Ureter (tissue), 1 donor: ENCODE data around the gene MRPL41. TPM values are rescaled to one million over a fixed set of nuclear protein-coding genes. Genes with fewer than 3 reads are reported as not detected.
"Not testable (repeated sequence)": the region's sequence is repeated elsewhere in the genome, so short reads cannot be mapped to it uniquely, and the experiment has no call there.

ENCODE experiments used
- DNase-seq: peaks from one replicate; pipeline ENCODE4 v3.0.0-alpha.2; 2020; ENCODE audit warnings: low spot score
- total RNA-seq: library from RNA; stranded (reverse); gene quantifications from one replicate; pipeline ENCODE4 v1.2.4, GENCODE V29; 2023
- donor health status: DM: yes; HTN: yes; CAD: no.

The MRPL41 gene
- total RNA-seq, 1 donor from 2014 or later = 38.2 TPM

- no peak for DNase-seq
Measured at GRCh38 chr9:137552022-137552768, 516 bp downstream of the MRPL41 start.

DNA sequence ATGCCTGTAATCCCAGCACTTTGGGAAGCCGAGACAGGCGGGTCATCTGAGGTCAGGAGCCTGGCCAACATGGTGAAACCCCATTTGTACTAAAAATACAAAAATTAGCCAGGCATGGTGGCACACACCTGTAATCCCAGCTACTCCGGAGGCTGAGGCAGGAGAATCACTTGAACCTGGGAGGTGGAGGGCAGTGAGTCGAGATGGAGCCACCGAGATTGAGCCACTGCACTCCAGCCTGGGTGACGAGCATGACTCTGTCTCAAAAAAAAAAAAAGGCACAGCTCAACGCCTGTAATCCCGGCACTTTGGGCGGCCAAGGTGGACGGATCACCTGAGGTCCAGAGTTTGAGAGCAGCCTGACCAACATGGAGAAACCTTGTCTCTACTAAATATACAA, 2.0 kb downstream of the MRPL41 start:
- not testable (repeated sequence) for DNase-seq

DNA sequence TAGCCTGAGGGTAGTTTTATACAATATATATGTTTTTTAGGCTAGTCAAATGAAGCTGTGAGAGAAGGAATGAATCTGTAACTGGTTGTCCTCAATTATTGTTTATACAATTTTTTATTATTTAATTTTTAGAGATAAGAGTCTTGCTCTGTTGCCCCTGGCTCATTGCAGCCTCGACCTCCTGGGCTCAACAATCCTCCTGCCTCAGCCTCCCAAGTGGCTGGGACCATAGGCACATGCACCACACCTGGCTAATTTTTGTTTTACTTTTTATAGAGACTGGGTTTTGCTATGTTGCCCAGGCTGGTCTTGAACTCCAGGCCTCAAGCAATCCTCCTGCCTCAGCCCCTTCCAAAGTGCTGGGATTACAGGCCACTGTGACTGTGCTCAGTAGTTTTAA, 2.7 kb downstream of the MRPL41 start:
- DNase-seq = no peak

- DNase-seq = no peak
Measured at GRCh38 chr9:137555179-137555578, 3.5 kb downstream of the MRPL41 start.

GRCh38 chr9:137556069-137556838, 4.6 kb downstream of the MRPL41 start:
- no peak for DNase-seq

- DNase-seq = no peak
Measured at GRCh38 chr9:137558127-137558526, 6.4 kb downstream of the MRPL41 start.

- no peak for DNase-seq
Measured at GRCh38 chr9:137564134-137564533, 12.5 kb downstream of the MRPL41 start.

- DNase-seq = no peak
Measured at GRCh38 chr9:137564817-137565411, 13.2 kb downstream of the MRPL41 start.

GRCh38 chr9:137568445-137568844, 16.8 kb downstream of the MRPL41 start:
- DNase-seq = not testable (repeated sequence)

DNA sequence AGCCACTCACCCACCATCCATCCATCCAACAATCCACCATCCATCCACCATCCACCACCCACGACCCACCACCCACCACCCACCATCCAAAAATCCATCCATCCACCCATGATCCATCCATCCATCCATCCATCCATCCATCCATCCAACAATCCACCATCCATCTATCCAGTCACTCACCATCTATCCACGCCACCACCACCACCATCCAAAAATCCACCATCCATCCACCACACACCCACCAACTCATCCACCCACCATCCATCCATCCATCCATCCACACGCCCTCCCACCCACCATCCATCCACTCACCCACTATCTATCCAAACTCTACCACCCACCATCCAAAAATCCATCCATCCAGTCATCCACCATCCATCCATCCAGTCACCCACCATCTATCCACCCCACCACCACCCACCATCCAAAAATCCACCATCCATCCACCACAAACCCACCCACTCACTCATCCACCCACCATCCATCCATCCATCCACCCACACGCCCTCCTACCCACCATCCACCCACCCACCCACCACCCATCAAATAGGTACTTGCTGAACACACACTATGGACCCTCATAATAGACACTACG, 18.0 kb downstream of the MRPL41 start:
- no peak for DNase-seq

DNA sequence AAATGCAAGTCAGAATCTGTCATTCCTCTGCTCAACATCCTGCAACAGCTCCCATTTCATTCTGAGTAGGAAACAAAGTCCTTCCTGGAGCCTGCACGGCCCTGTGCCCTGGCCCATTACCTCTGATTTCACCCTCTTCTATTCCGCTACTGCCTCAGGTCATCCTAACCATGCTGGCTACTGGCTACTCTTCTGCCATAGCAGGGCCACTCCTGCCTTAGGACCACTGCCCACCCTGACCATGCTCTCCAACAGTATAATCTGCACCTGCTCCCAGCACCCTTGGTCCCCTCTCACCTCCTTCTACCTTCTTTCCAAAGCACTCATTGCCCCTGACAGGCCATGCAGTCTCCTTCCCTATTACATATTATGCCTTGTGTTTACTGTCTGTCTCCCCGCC, 18.9 kb downstream of the MRPL41 start:
- DNase-seq = no peak

DNA sequence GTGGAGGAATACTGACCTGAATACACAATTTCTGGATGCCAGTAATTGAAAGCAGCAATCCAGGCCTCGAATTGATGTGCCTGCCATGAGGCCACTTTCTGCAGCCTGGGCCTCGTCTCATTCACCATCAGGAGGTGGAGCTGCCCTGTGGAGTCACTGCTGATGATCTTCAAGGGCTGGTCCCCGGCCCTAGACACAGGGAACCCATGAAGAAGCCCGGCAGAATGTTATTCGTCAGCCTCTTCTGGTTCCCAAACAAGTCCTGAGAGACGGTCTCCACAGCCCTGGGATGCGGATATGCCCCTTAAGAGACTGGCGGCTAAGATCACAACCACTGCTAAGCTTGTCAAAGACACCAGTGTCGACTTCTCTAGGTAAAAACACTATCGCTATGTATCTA, 22.5 kb downstream of the MRPL41 start:
- DNase-seq = no peak

GRCh38 chr9:137575364-137575715, 23.7 kb downstream of the MRPL41 start:
- no peak for DNase-seq

DNA sequence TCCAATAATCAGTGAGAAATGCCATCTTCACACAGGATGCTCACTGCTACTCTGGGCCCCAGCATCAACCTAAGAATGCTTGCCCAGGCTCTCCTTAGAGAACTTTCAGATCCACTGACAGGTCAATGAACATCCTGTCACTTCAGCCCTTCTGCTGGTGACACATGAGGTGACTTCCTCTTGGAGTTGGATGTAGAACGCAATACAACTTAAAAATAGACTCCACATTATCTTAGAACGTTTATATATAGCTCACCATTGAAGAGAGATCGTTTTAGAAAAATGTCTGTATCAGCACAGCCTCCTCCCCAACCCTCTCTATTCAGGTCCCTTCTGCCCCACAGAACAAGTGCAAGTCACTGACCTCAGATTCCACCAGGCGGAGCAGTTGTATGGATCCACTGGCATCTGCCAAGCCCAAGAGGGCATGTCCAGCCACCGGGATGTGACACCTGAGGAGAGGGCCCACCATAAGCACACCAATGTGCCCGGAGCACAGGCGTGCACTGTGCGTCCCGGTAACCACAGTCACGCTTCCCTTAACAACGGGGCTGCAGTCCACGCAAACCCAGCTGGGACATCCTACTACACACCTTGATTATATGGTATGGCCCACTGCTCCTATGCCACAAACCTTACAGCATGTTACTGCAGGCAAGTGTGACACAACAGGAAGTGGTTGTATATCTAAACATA, 24.2 kb downstream of the MRPL41 start:
- DNase-seq = no peak

DNA sequence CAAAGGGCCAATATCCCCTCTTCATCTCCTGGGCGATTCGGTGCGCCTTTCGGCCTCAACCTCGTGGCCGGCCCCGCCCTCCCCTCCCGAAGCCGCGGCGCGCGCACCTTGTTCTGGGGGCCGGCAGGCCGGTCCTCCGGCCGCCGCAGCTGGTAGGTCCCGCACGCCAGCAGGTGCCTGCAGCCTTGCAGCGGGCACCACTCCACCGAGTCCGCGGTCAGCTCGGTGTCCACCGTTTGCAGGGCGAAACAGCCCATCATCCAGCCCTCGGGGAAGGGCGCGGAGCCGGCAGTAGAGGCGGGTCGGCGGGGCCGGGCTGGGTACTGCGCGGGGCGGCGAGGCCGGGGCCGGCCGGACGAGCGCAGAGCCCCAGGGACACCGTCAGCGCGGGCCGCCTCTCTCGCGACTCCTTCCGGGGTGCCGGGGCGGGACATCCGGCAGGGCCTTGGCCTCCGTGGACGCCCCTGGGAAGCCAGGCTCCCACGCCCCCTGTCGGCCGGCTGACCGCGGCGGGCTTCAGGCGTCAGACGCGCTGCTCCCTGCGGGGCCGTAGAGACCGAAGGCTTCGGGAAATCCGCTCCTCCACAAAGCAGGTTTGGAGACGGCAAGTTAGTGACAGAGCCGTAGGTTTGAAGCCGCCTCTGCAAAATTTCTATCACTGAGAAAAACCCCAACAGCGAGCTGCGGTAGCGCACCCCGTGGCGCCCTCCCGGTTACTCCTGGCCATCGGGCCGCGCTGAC, 27.0 kb downstream of the MRPL41 start, which contains the start of gene DPH7:
Gene DPH7 (minus strand): TSS at position 408 of the 741 bp plus-strand sequence. CDS start 148 bp downstream, at position 260.
- peak; percentile 94 for DNase-seq

DNA sequence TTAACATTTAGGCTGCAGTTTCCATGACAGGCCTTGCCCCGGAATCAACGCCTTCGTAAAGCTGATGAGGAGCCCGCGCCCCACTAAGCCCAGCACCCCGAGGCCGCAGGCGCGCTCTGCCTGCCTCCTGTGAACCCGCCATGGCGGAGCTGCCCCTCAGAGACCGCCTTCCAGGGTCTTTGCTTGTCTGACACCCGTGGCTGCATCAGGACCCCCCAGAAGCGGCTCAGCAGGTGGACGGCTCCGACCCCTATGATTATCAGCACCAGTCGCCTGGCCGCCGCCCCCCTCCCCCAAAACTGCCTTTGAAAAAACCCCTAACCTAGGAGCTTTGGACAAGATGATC, 27.6 kb downstream of the MRPL41 start:
- DNase-seq = no peak

- no peak for DNase-seq
Measured at GRCh38 chr9:137580209-137580953, 28.7 kb downstream of the MRPL41 start.

- no peak for DNase-seq
Measured at GRCh38 chr9:137580954-137581322, 29.3 kb downstream of the MRPL41 start.

GRCh38 chr9:137581361-137582285, 29.9 kb downstream of the MRPL41 start:
- no peak for DNase-seq
